Mesenchymal stem cell (in vitro differentiated cells and primary cell): Measurements from ENCODE around the gene FOLR1.

Experiments used
- DNase-seq: peaks from one replicate; pipeline ENCODE4 v3.0.0-alpha.2; 2013
- H2AFZ ChIP-seq: one replicate; pipeline ENCODE4 v1.6.1; 2013; ENCODE audit warnings: low read depth, mild to moderate bottlenecking, control low read depth, inconsistent platforms, low read length, moderate library complexity
- H2AK5ac ChIP-seq: 2 replicates; pipeline ENCODE4 v1.6.1; 2013; ENCODE audit warnings: low read length, moderate library complexity, mild to moderate bottlenecking, inconsistent platforms; ENCODE audit not compliant: severe bottlenecking
- H2BK120ac ChIP-seq: one replicate; pipeline ENCODE4 v1.6.1; 2013; ENCODE audit warnings: low read depth, mild to moderate bottlenecking, inconsistent platforms, low read length, moderate library complexity
- H2BK12ac ChIP-seq, 2 experiments: one replicate each; pipeline ENCODE4 v1.6.1; 2013; ENCODE audit warnings: inconsistent platforms in 2 of 2, low read length in 2 of 2, mild to moderate bottlenecking in 2 of 2, moderate library complexity in 2 of 2, control low read depth in 1 of 2
- H2BK15ac ChIP-seq: one replicate; pipeline ENCODE4 v1.6.1; 2013; ENCODE audit warnings: mild to moderate bottlenecking, low read depth, inconsistent platforms; ENCODE audit not compliant: poor library complexity, severe bottlenecking
- H2BK5ac ChIP-seq: 2 replicates; pipeline ENCODE4 v1.6.1; 2013; ENCODE audit warnings: low read depth, mild to moderate bottlenecking, low read length, control low read depth, inconsistent platforms; ENCODE audit not compliant: poor library complexity, severe bottlenecking
- H3K14ac ChIP-seq, 2 experiments: one replicate each; pipeline ENCODE4 v1.6.1; 2013; ENCODE audit warnings: inconsistent platforms in 2 of 2, low read length in 2 of 2, control low read depth in 1 of 2, mild to moderate bottlenecking in 1 of 2, moderate library complexity in 1 of 2
- H3K18ac ChIP-seq, 2 experiments: one replicate each; pipeline ENCODE4 v1.6.1; 2013; ENCODE audit warnings: inconsistent platforms in 2 of 2, low read length in 2 of 2, control low read depth in 1 of 2, low read depth in 1 of 2, mild to moderate bottlenecking in 1 of 2
- H3K23ac ChIP-seq, 2 experiments: one replicate each; pipeline ENCODE4 v1.6.1; 2013; ENCODE audit warnings: inconsistent platforms in 2 of 2, low read length in 2 of 2, mild to moderate bottlenecking in 2 of 2, moderate library complexity in 2 of 2, control low read depth in 1 of 2
- H3K27ac ChIP-seq: 2 replicates; pipeline ENCODE4 v1.5.1; 2013; ENCODE audit warnings: mild to moderate bottlenecking, moderate library complexity, low read length, control low read depth, inconsistent platforms; ENCODE audit not compliant: poor library complexity, severe bottlenecking
- H3K27me3 ChIP-seq, 2 experiments: 2 replicates each; pipeline versions ENCODE4 v1.6.1 to v1.7.0; 2013; ENCODE audit warnings: low read length in 2 of 2, mild to moderate bottlenecking in 2 of 2, moderate library complexity in 2 of 2, control low read depth in 1 of 2, inconsistent platforms in 1 of 2; ENCODE audit not compliant: control insufficient read depth in 1 of 2, insufficient read depth in 1 of 2
- H3K36me3 ChIP-seq, 2 experiments: 2 replicates each; pipeline versions ENCODE4 v1.6.1 to v1.7.0; 2013; ENCODE audit warnings: low read length in 2 of 2, control low read depth in 1 of 2, inconsistent platforms in 1 of 2, low read depth in 1 of 2, mild to moderate bottlenecking in 1 of 2; ENCODE audit not compliant: insufficient read depth in 2 of 2, control insufficient read depth in 1 of 2
- H3K4ac ChIP-seq, 2 experiments: one replicate each; pipeline ENCODE4 v1.6.1; 2013; ENCODE audit warnings: inconsistent platforms in 2 of 2, low read length in 2 of 2, mild to moderate bottlenecking in 2 of 2, moderate library complexity in 2 of 2, control low read depth in 1 of 2, low read depth in 1 of 2
- H3K4me1 ChIP-seq: 2 replicates; pipeline ENCODE4 v1.6.1; 2013; ENCODE audit warnings: low read depth, low read length, control low read depth; ENCODE audit not compliant: control insufficient read depth, insufficient read depth
- H3K4me2 ChIP-seq: 2 replicates; pipeline ENCODE4 v1.6.1; 2013; ENCODE audit warnings: low read length, mild to moderate bottlenecking, inconsistent platforms; ENCODE audit not compliant: poor library complexity, severe bottlenecking
- H3K4me3 ChIP-seq, 2 experiments: 2 replicates each; pipeline versions ENCODE4 v1.5.1 to v1.7.0; 2013; ENCODE audit warnings: low read length in 2 of 2, mild to moderate bottlenecking in 2 of 2, control low read depth in 1 of 2, low read depth in 1 of 2; ENCODE audit not compliant: insufficient read depth in 1 of 2
- H3K79me1 ChIP-seq: replicated peaks from 2 replicates; pipeline ENCODE4 v1.6.1; 2013; ENCODE audit warnings: mild to moderate bottlenecking, control low read depth, low read length, inconsistent platforms; ENCODE audit not compliant: poor library complexity, severe bottlenecking
- H3K9ac ChIP-seq: 2 replicates; pipeline ENCODE4 v1.7.0; 2013; ENCODE audit warnings: mild to moderate bottlenecking, low read length, moderate library complexity
- H3K9me3 ChIP-seq: 2 replicates; pipeline ENCODE4 v1.7.0; 2013; ENCODE audit warnings: mild to moderate bottlenecking, low read length; ENCODE audit not compliant: control insufficient read depth
- H4K8ac ChIP-seq: one replicate; pipeline ENCODE4 v1.6.1; 2013; ENCODE audit warnings: inconsistent platforms, mild to moderate bottlenecking, low read length, moderate library complexity
- H4K91ac ChIP-seq: one replicate; pipeline ENCODE4 v1.6.1; 2013; ENCODE audit warnings: mild to moderate bottlenecking, low read length, inconsistent platforms
- WGBS: methylation state at CpG from one replicate; pipeline ENCODE4 v1.1.7; 2013; ENCODE audit warnings: mixed read lengths; 5-methylcytosine and 5-hydroxymethylcytosine counted together

The FOLR1 gene

GRCh38 chr11:72240461-72241290, 48.7 kb downstream of the FOLR1 start:
- H3K14ac ChIP-seq = no peak overlapping the region
- no peaks in the 10 kb centered on the region for H3K9me3 ChIP-seq
- H3K9ac ChIP-seq = peak overlapping the region; percentile 50

GRCh38 chr11:72241291-72241781, 49.4 kb downstream of the FOLR1 start:
- H4K91ac ChIP-seq = no peak overlapping the region
- H2BK12ac ChIP-seq = no peak overlapping the region
- H3K18ac ChIP-seq = no peak overlapping the region
- DNase-seq = no peak
- no peak overlapping the region for H2AK5ac ChIP-seq
- H3K4me3 ChIP-seq = no peak overlapping the region
- H3K27ac ChIP-seq = no peak overlapping the region
- peaks cover 53 to 64% of the 10 kb centered on the region in 2 experiments for H3K27me3 ChIP-seq
- H3K14ac ChIP-seq = no peak overlapping the region
- H3K79me1 ChIP-seq = no peaks in the 10 kb centered on the region
- no peak overlapping the region for H2AFZ ChIP-seq
- H3K23ac ChIP-seq = no peak overlapping the region
- no peak overlapping the region for H3K9ac ChIP-seq
- H3K9me3 ChIP-seq = no peaks in the 10 kb centered on the region
- peaks cover 41% of the 10 kb centered on the region for H3K4me1 ChIP-seq
- no peak overlapping the region for H2BK5ac ChIP-seq
- no peak overlapping the region for H4K8ac ChIP-seq
- no peak overlapping the region for H2BK15ac ChIP-seq
- 40% methylated on average over 20 of the region's 20 CpGs for WGBS
- H3K36me3 ChIP-seq = peaks cover 22 to 23% of the 10 kb centered on the region in 2 experiments
- no peak overlapping the region for H3K4me2 ChIP-seq
- no peak overlapping the region for H2BK120ac ChIP-seq
- no peak overlapping the region for H3K4ac ChIP-seq

More at GRCh38 chr11:72240461-72241290, 48.7 kb downstream of the FOLR1 start:
- H2BK5ac ChIP-seq = no peak overlapping the region
- H3K36me3 ChIP-seq = peaks cover 27 to 30% of the 10 kb centered on the region in 2 experiments
- H3K27ac ChIP-seq = no peak overlapping the region
- H3K4me2 ChIP-seq = peak overlapping the region; percentile 33
- H3K4me3 ChIP-seq = peak overlapping the region in 1 of 2 experiments; percentile 55
- H3K27me3 ChIP-seq = peaks cover 47 to 58% of the 10 kb centered on the region in 2 experiments
- no peak overlapping the region for H4K91ac ChIP-seq
- H3K4ac ChIP-seq = no peak overlapping the region
- H2BK15ac ChIP-seq = no peak overlapping the region
- 31% methylated on average over 44 of the region's 44 CpGs for WGBS
- H4K8ac ChIP-seq = no peak overlapping the region
- H2AFZ ChIP-seq = no peak overlapping the region
- H2AK5ac ChIP-seq = no peak overlapping the region
- no peak overlapping the region for H2BK120ac ChIP-seq
- no peak overlapping the region for H3K23ac ChIP-seq
- no peak for DNase-seq
- no peak overlapping the region for H2BK12ac ChIP-seq
- no peak overlapping the region for H3K18ac ChIP-seq
- no peaks in the 10 kb centered on the region for H3K79me1 ChIP-seq
- peaks cover 42% of the 10 kb centered on the region for H3K4me1 ChIP-seq

GRCh38 chr11:72242141-72242540, 50.2 kb downstream of the FOLR1 start:
- Histone ChIP-seq H3K4me2 (no peak overlapping the region), H2BK15ac (no peak overlapping the region), H4K8ac (no peak overlapping the region), H3K27ac (no peak overlapping the region), H3K36me3 (peaks cover 15 to 18% of the 10 kb centered on the region in 2 experiments), H2AFZ (no peak overlapping the region), H3K9ac (no peak overlapping the region), H3K4me3 (no peak overlapping the region), H4K91ac (no peak overlapping the region), H3K14ac (no peak overlapping the region), H3K18ac (no peak overlapping the region), H2BK120ac (no peak overlapping the region), H3K23ac (no peak overlapping the region), H3K4me1 (peaks cover 39% of the 10 kb centered on the region), H3K4ac (no peak overlapping the region), H2BK12ac (no peak overlapping the region), H3K27me3 (peaks cover 61 to 72% of the 10 kb centered on the region in 2 experiments), H3K9me3 (no peaks in the 10 kb centered on the region), H2AK5ac (no peak overlapping the region), H2BK5ac (no peak overlapping the region), H3K79me1 (no peaks in the 10 kb centered on the region)
- no peak for DNase-seq
- 91% methylated on average over 2 of the region's 2 CpGs for WGBS

- no peak overlapping the region for H2AK5ac ChIP-seq
- peak overlapping the region in 1 of 2 experiments; percentile 34 for H3K23ac ChIP-seq
- H3K27ac ChIP-seq = no peak overlapping the region
- H3K4ac ChIP-seq = no peak overlapping the region
- WGBS = 24% methylated on average over 38 of the region's 58 CpGs
- no peak overlapping the region for H2AFZ ChIP-seq
- no peak overlapping the region for H3K4me3 ChIP-seq
- H2BK5ac ChIP-seq = no peak overlapping the region
- no peak overlapping the region for H3K14ac ChIP-seq
- no peak overlapping the region for H2BK120ac ChIP-seq
- H3K18ac ChIP-seq = no peak overlapping the region
- H3K36me3 ChIP-seq = peaks cover 2 to 5% of the 10 kb centered on the region in 2 experiments
- no peaks in the 10 kb centered on the region for H3K79me1 ChIP-seq
- H4K91ac ChIP-seq = no peak overlapping the region
- no peak overlapping the region for H2BK12ac ChIP-seq
- peaks cover 72 to 83% of the 10 kb centered on the region in 2 experiments for H3K27me3 ChIP-seq
- no peak for DNase-seq
- H2BK15ac ChIP-seq = no peak overlapping the region
- no peak overlapping the region for H3K4me2 ChIP-seq
- H3K4me1 ChIP-seq = peaks cover 29% of the 10 kb centered on the region
- H3K9ac ChIP-seq = no peak overlapping the region
- no peaks in the 10 kb centered on the region for H3K9me3 ChIP-seq
- H4K8ac ChIP-seq = no peak overlapping the region
Measured at GRCh38 chr11:72243173-72244059, 51.5 kb downstream of the FOLR1 start.
